ENCODE data around the gene RHEB. TPM values are rescaled to one million over a fixed set of nuclear protein-coding genes. Genes with fewer than 3 reads are reported as not detected.

The RHEB gene
- total RNA-seq, 1 experiment from 2014 or later, result 123 TPM

DNA sequence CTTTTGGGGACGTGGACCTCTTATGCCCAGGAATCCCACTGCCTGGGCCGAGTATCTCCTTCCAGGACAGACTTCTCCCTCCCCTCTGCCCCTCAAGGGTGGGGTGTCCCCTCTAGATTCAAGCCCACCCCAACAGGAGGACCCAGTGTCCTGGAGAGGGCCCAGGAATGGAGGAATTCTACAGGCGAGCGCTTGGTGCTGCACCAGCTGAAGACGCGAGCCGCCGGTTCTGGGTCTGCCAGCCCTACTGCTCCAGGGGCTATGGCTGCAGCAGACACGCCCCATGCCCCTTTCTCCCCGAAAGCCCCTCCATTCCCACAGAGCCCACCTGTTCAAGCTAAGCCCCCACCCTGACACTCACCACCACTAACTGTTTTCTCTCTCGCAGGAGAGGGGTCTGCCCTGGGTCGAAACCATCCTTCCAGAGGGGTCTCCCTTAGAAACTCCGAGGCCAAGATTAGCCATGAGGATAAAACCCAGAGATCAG is 88.4 kb downstream of the RHEB start:
- no peak for DNase-seq
- no peak overlapping the region for H3K4me3 Mint-ChIP-seq (ENCODE audit: low read depth, unreplicated experiment)
- peaks cover 17% of the 10 kb centered on the region for H3K4me1 Mint-ChIP-seq (ENCODE audit: low read depth, unreplicated experiment)
- H3K9me3 Mint-ChIP-seq (ENCODE audit: low read depth, unreplicated experiment), result no peaks in the 10 kb centered on the region
- intact Hi-C loops (cut with micrococcal nuclease; ENCODE audit: unreplicated experiment), result no loop called here
- peaks cover 17% of the 10 kb centered on the region for H3K27me3 Mint-ChIP-seq (ENCODE audit: unreplicated experiment)
- CTCF ChIA-PET, result no interaction called here
- TF ChIP-seq, protein P1, sequence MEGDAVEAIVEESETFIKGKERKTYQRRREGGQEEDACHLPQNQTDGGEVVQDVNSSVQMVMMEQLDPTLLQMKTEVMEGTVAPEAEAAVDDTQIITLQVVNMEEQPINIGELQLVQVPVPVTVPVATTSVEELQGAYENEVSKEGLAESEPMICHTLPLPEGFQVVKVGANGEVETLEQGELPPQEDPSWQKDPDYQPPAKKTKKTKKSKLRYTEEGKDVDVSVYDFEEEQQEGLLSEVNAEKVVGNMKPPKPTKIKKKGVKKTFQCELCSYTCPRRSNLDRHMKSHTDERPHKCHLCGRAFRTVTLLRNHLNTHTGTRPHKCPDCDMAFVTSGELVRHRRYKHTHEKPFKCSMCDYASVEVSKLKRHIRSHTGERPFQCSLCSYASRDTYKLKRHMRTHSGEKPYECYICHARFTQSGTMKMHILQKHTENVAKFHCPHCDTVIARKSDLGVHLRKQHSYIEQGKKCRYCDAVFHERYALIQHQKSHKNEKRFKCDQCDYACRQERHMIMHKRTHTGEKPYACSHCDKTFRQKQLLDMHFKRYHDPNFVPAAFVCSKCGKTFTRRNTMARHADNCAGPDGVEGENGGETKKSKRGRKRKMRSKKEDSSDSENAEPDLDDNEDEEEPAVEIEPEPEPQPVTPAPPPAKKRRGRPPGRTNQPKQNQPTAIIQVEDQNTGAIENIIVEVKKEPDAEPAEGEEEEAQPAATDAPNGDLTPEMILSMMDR (IDR thresholded peaks at IDR 0.05; ENCODE audit: unreplicated experiment), result no peak
- BruUV-seq (replicated peaks), result no TSS peak
- H3K27ac Mint-ChIP-seq (ENCODE audit: unreplicated experiment), result no peak overlapping the region
- H3K36me3 Mint-ChIP-seq (ENCODE audit: insufficient read depth, unreplicated experiment), result peaks cover 7% of the 10 kb centered on the region

DNA sequence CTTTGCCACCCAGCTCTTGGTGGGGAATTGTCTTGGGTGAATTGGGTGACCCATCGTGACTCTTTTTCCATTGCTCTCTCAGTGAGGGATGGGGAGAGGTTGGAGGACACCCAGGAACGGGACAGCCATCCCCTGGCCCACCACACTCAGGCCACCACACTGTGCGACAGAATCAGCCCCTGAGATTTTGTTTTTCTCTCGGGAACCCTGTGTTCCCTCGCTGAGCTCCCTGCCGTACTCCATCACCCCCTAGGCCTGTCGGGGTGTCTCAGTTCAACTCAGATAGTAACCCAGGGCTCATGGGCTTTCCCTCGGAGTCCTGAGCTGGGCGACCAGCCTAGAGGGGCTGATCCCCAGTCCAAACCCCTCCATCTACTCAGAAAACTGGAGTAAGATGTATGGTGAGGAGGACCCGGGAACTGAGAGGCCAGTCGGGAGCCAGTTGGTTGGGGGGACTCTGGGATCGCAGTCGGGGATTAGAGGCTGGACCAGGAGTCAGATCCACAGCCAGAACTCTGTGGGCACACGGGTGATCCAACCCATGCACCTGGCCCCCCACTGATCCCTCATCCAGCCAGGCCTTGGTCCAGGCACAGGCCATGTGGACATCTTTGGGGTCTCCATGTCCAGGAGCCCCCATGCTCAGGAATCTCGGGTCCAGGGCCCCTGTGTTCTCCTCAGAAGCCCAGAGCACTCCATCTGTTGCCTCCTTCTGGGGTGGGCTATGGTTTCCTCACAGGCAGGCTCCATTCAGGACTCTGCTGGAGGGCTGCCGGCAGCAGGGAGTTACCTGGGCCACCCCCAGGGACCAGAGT is 89.1 kb downstream of the RHEB start:
- Mint-ChIP-seq H3K4me1 (ENCODE audit: low read depth, unreplicated experiment) (peaks cover 17% of the 10 kb centered on the region), H3K4me3 (ENCODE audit: low read depth, unreplicated experiment) (no peak overlapping the region), H3K36me3 (ENCODE audit: insufficient read depth, unreplicated experiment) (peaks cover 7% of the 10 kb centered on the region), H3K9me3 (ENCODE audit: low read depth, unreplicated experiment) (no peaks in the 10 kb centered on the region), H3K27ac (ENCODE audit: unreplicated experiment) (no peak overlapping the region), H3K27me3 (ENCODE audit: unreplicated experiment) (peaks cover 15% of the 10 kb centered on the region)
- no peak for DNase-seq
- BruUV-seq (replicated peaks), result no TSS peak
- TF ChIP-seq, protein P1 (IDR thresholded peaks at IDR 0.05; ENCODE audit: unreplicated experiment), result no peak
- intact Hi-C loops (cut with micrococcal nuclease; ENCODE audit: unreplicated experiment), result no loop called here
- CTCF ChIA-PET, result interaction anchor here (1.2 kb wide), 1 partner anchor 19 kb away, joined by 3 read pairs; no protein-coding TSS in a partner anchor

DNA sequence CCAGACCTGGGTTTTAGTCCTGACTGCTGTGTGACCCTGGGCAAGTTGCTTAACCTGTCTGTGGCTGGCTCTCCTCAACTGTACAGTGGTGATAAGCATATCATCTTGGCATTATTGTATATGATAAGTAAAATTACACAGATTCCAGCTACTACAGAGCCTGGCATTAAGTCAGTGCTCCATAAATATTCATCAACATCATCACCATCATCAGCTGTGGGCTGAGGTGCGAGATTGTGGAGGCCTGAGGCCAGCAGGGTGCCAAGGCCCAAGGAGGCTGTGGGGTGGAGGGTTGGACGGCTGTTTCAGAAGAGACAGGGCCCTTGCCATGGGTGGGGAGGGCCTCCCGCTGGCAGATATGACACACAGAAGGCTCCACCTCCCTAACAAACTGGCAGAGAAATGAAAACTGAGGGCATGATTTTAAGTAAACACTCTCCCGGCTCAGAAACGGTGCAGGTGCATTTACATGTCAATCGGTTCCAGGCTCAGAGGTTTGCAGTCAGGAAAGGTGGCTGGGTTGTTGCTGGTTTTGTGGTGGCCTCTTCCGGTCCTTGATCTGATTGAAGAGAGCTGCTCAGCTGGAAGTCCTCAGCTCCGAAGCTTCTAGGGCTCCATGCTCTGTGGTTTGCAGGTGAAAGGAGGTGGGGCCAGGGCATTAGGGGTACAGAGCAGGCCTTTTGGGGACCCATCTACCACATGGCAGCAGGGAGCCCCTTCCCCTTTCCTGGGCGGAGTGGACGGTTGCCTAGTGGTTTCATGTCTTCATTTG is 89.9 kb downstream of the RHEB start:
- peaks cover 7% of the 10 kb centered on the region for H3K36me3 Mint-ChIP-seq (ENCODE audit: insufficient read depth, unreplicated experiment)
- no peaks in the 10 kb centered on the region for H3K9me3 Mint-ChIP-seq (ENCODE audit: low read depth, unreplicated experiment)
- no peak overlapping the region for H3K4me3 Mint-ChIP-seq (ENCODE audit: low read depth, unreplicated experiment)
- peaks cover 7% of the 10 kb centered on the region for H3K27me3 Mint-ChIP-seq (ENCODE audit: unreplicated experiment)
- H3K27ac Mint-ChIP-seq (ENCODE audit: unreplicated experiment), result no peak overlapping the region
- TF ChIP-seq, protein P1 (IDR thresholded peaks at IDR 0.05; ENCODE audit: unreplicated experiment), result no peak
- intact Hi-C loops (cut with micrococcal nuclease; ENCODE audit: unreplicated experiment), result no loop called here
- CTCF ChIA-PET, result interaction anchor here (1.2 kb wide), 1 partner anchor 20 kb away, joined by 3 read pairs; no protein-coding TSS in a partner anchor
- H3K4me1 Mint-ChIP-seq (ENCODE audit: low read depth, unreplicated experiment), result peaks cover 17% of the 10 kb centered on the region
- no peak for DNase-seq
- BruUV-seq (replicated peaks), result no TSS peak

DNA sequence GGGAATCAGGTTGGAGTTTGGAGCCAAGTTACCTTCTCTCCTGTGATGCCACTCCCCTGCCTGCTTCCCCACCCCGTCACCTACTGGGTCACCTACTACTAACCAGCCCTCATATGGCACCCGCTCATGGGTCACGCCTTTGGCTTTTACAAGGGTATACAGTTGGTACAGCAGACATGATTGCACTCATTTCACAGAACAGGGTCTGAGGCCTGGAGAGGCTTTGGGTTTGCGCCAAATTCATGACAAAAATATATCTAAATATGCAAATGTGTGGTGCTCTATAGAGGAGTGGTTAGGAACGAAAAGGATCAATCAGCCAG is 90.5 kb downstream of the RHEB start:
- Mint-ChIP-seq H3K27ac (ENCODE audit: unreplicated experiment) (no peak overlapping the region), H3K36me3 (ENCODE audit: insufficient read depth, unreplicated experiment) (peaks cover 7% of the 10 kb centered on the region), H3K4me1 (ENCODE audit: low read depth, unreplicated experiment) (peaks cover 17% of the 10 kb centered on the region), H3K27me3 (ENCODE audit: unreplicated experiment) (peaks cover 7% of the 10 kb centered on the region), H3K4me3 (ENCODE audit: low read depth, unreplicated experiment) (no peak overlapping the region), H3K9me3 (ENCODE audit: low read depth, unreplicated experiment) (no peaks in the 10 kb centered on the region)
- intact Hi-C loops (cut with micrococcal nuclease; ENCODE audit: unreplicated experiment), result no loop called here
- CTCF ChIA-PET, result no interaction called here
- no peak for DNase-seq
- BruUV-seq (replicated peaks), result no TSS peak
- TF ChIP-seq, protein P1 (IDR thresholded peaks at IDR 0.05; ENCODE audit: unreplicated experiment), result no peak
